Transverse colon (tissue), 4 donors: ENCODE results near the gene TMOD1. TPM values are rescaled to one million over a fixed set of nuclear protein-coding genes. Genes with fewer than 3 reads are reported as not detected.

Source experiments
- DNase-seq: peaks from one replicate; pipeline ENCODE4 v3.0.0-alpha.2; 2019
- H3K27ac ChIP-seq, 4 donors: fragments of 200-600 bp; sonication (generic); 2 replicates each; pipeline ENCODE4 v1.5.1; 2016 to 2018; ENCODE audit warnings: inconsistent platforms in 4 of 4
- H3K27me3 ChIP-seq: fragments of 200-600 bp; sonication (generic); 2 replicates; pipeline ENCODE4 v1.5.1; 2017; ENCODE audit warnings: inconsistent platforms
- H3K36me3 ChIP-seq, 4 donors: fragments of 200-600 bp; sonication (generic); 2 replicates each; pipeline ENCODE4 v1.5.1; 2017 to 2019; ENCODE audit warnings: inconsistent platforms in 4 of 4
- H3K4me1 ChIP-seq, 4 donors: fragments of 200-600 bp; sonication (generic); 2 replicates each; pipeline ENCODE4 v1.5.1; 2017 to 2020; ENCODE audit warnings: inconsistent platforms in 4 of 4
- H3K4me3 ChIP-seq, 4 donors: fragments of 200-600 bp; sonication (generic); 1 replicate in 1 of 4; 2 replicates in 3 of 4; pipeline versions ENCODE4 v1.5.1 to v1.6.1; 2017 to 2019; ENCODE audit warnings: inconsistent platforms in 4 of 4
- H3K9me3 ChIP-seq, 2 donors: fragments of 200-600 bp; sonication (generic); 2 replicates each; pipeline ENCODE4 v1.5.1; 2017 to 2019; ENCODE audit warnings: inconsistent platforms in 2 of 2
- CTCF ChIP-seq, 5 experiments: fragments of 200-600 bp in 3 of 5; fragments of 450-650 bp in 2 of 5; sonication (generic) in 3 of 5; IDR thresholded peaks; 1 replicate in 2 of 5; 2 replicates in 3 of 5; pipeline ENCODE4 v1.5.1; 2016 to 2017; ENCODE audit warnings: antibody characterized with exemption in 5 of 5, inconsistent platforms in 3 of 5, mild to moderate bottlenecking in 2 of 5, moderate library complexity in 1 of 5
- EP300 ChIP-seq: sonication (generic); formaldehyde crosslinking; IDR thresholded peaks from one replicate; pipeline ENCODE4 v1.6.1; 2017; ENCODE audit warnings: antibody characterized with exemption, low read depth
- POLR2A ChIP-seq: fragments of 450-650 bp; IDR thresholded peaks from one replicate; pipeline ENCODE4 v1.6.1; 2016; ENCODE audit warnings: antibody characterized with exemption, mild to moderate bottlenecking, moderate library complexity
- POLR2AphosphoS5 ChIP-seq, 3 donors: sonication (generic); formaldehyde crosslinking; IDR thresholded peaks; one replicate each; pipeline ENCODE4 v1.6.1; 2016; ENCODE audit warnings: antibody characterized with exemption in 3 of 3
- WGBS, 2 donors: methylation state at CpG; one replicate each; pipeline ENCODE4 v1.1.5; 2018; ENCODE audit warnings: low coverage in 1 of 2; 5-methylcytosine and 5-hydroxymethylcytosine counted together
- in situ Hi-C, 4 donors: fragments of 200-750 bp; cut with MboI; loops; one replicate each; pipeline versions ENCODE4 v1.15.0 to v1.15.1; 2017; ENCODE audit warnings: low sequenced_read_pairs in 3 of 4, low pct_ligation_motif_present in 1 of 4, low pct_unique_long_range_greater_than_20kb in 1 of 4
- intact Hi-C: fragments of 100-400 bp; cut with DNase I; formaldehyde crosslinking; loops from one replicate; pipeline ENCODE4 v1.15.1; 2023; ENCODE audit warnings: low total_unique reads
- total RNA-seq, 4 donors: library from RNA; depleted of rRNA; stranded (reverse); fragments of >200 nt; gene quantifications; one replicate each; pipeline ENCODE4 v1.1.0, GENCODE V29; 2016

TMOD1 gene
- total RNA-seq, 4 donors from 2014 or later = 4.2 to 11.6 (median 7.1) TPM

GRCh38 chr9:97511655-97512427 lies 10.4 kb downstream of the TMOD1 start:
- no peak for DNase-seq
- in situ Hi-C loops = no loop called here
- WGBS, 2 donors = 67 to 72% methylated on average over 2 to 6 of the region's 6 CpGs

GRCh38 chr9:97512966-97513560 lies 11.6 kb downstream of the TMOD1 start:
- in situ Hi-C loops (no loop called here), intact Hi-C loops (no loop called here)
- 67 to 74% methylated on average over 3 to 8 of the region's 8 CpGs for WGBS, 2 donors
- Histone ChIP-seq H3K27me3 (no peaks in the 10 kb centered on the region), H3K4me3 (no peak overlapping the region), H3K9me3 (no peaks in the 10 kb centered on the region), H3K27ac (no peak overlapping the region), H3K4me1 (peaks cover 0 to 20% (median 3%) of the 10 kb centered on the region in 4 donors), H3K36me3 (no peaks in the 10 kb centered on the region)
- DNase-seq = no peak
- TF ChIP-seq CTCF (IDR thresholded peaks at IDR 0.05) = no peak
- TF ChIP-seq EP300 = no peak
- no peak for TF ChIP-seq POLR2A
- TF ChIP-seq POLR2AphosphoS5 (IDR thresholded peaks at IDR 0.05) = no peak

More at GRCh38 chr9:97511655-97512427, 10.4 kb downstream of the TMOD1 start:
- Histone ChIP-seq H3K9me3 (no peaks in the 10 kb centered on the region), H3K4me3 (no peak overlapping the region), H3K4me1 (peaks cover 0 to 8% (median 0%) of the 10 kb centered on the region in 4 donors), H3K36me3 (no peaks in the 10 kb centered on the region), H3K27ac (no peak overlapping the region), H3K27me3 (no peaks in the 10 kb centered on the region)
- TF ChIP-seq EP300 (no peak), POLR2A (no peak), POLR2AphosphoS5 (IDR thresholded peaks at IDR 0.05) (no peak), CTCF (IDR thresholded peaks at IDR 0.05) (no peak)
- intact Hi-C loops = no loop called here

- Histone ChIP-seq H3K4me3 (no peak overlapping the region), H3K27ac (no peak overlapping the region), H3K4me1 (peaks cover 4 to 32% (median 15%) of the 10 kb centered on the region in 4 donors), H3K9me3 (no peaks in the 10 kb centered on the region), H3K36me3 (no peaks in the 10 kb centered on the region), H3K27me3 (no peaks in the 10 kb centered on the region)
- intact Hi-C loops (no loop called here), in situ Hi-C loops (no loop called here)
- DNase-seq = no peak
- 91 to 100% methylated on average over 5 to 9 of the region's 9 CpGs for WGBS, 2 donors
- TF ChIP-seq EP300 (no peak), POLR2AphosphoS5 (IDR thresholded peaks at IDR 0.05) (no peak), POLR2A (no peak), CTCF (IDR thresholded peaks at IDR 0.05) (no peak)
Measured at GRCh38 chr9:97514531-97514930, 13.1 kb downstream of the TMOD1 start.

- Histone ChIP-seq H3K4me1 (peaks cover 6 to 38% (median 16%) of the 10 kb centered on the region in 4 donors), H3K27me3 (no peaks in the 10 kb centered on the region), H3K27ac (no peak overlapping the region), H3K4me3 (no peak overlapping the region), H3K36me3 (no peaks in the 10 kb centered on the region), H3K9me3 (no peaks in the 10 kb centered on the region)
- DNase-seq = no peak
- 54 to 62% methylated on average over 5 to 6 of the region's 6 CpGs for WGBS, 2 donors
- TF ChIP-seq POLR2AphosphoS5 (IDR thresholded peaks at IDR 0.05) = no peak
- no peak for TF ChIP-seq EP300
- TF ChIP-seq CTCF (IDR thresholded peaks at IDR 0.05) = no peak
- no peak for TF ChIP-seq POLR2A
- in situ Hi-C loops = no loop called here
- intact Hi-C loops = no loop called here
Measured at GRCh38 chr9:97515662-97516061, 14.2 kb downstream of the TMOD1 start.
